HG02943 (cell line): ENCODE data around the gene CNPPD1.

Source experiments
- ATAC-seq: cut with Tn5 transposase; IDR thresholded peaks from one replicate; pipeline ENCODE4 v1.9.1; 2021; ENCODE audit warnings: mild to moderate bottlenecking, low read depth, moderate library complexity; ENCODE audit not compliant: unreplicated experiment

Gene CNPPD1

GRCh38 chr2:219163156-219163555, 13.6 kb downstream of the CNPPD1 start:
- ATAC-seq: no peak

GRCh38 chr2:219161097-219161496, 15.6 kb downstream of the CNPPD1 start:
- ATAC-seq: no peak

- peak; percentile 79 for ATAC-seq
Observed at GRCh38 chr2:219160186-219161017, 16.3 kb downstream of the CNPPD1 start, which contains the start of gene NHEJ1. Gene NHEJ1, minus strand, starts transcription at chr2:219160815. Its CDS starts 2,453 bp downstream, at chr2:219158362.

- ATAC-seq: no peak
Observed at GRCh38 chr2:219159771-219160185, 16.9 kb downstream of the CNPPD1 start.

GRCh38 chr2:219158586-219158985, 18.1 kb downstream of the CNPPD1 start:
- no peak for ATAC-seq

- no peak for ATAC-seq
Observed at GRCh38 chr2:219158025-219158424, 18.7 kb downstream of the CNPPD1 start.

DNA sequence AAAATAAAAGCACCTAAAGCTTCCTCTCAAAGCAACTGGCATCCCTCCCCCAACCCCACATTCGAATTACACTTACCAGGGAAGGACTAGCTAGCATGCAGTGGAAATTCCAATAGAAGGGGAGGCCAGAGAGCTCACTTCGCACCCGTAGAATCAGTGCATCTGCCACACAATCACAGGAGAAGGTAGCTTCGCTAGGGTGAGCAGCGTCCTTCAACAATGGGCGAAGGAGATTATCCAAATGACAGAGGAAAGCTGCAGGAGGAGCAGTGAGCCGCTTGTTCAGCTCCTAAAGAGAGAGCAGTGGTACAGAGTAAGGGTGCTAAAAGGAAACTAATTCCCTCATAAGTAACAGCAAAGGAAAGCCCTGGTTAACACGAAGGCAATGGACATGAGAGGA, 19.3 kb downstream of the CNPPD1 start:
- no peak for ATAC-seq

DNA sequence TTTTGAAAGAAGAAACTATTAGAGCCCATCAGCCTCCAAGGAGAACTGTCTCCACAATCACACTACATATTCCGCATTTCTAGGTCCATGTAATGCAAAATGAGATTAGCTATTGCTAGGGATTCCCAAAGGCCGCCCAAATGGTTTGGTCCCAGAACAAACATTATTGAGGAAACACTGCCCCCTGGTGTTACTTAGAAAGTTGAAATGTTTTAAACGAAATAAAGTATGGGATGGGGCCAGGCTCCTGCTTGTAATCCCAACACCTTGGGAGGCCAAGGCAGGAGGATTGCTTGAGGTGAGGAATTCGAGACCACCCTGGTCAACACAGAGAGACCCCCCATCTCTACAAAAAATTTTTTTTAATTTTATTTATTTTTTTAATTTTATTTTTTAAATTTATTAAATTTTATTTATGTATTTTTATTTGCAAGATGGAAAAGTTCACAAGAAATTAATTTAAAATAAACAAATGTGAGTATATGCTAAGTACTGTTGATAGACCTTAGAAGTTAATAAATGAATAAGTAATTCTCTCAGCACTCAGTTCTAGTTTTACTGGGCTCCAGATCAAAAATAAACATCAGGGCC, 21.6 kb downstream of the CNPPD1 start:
- no peak for ATAC-seq

DNA sequence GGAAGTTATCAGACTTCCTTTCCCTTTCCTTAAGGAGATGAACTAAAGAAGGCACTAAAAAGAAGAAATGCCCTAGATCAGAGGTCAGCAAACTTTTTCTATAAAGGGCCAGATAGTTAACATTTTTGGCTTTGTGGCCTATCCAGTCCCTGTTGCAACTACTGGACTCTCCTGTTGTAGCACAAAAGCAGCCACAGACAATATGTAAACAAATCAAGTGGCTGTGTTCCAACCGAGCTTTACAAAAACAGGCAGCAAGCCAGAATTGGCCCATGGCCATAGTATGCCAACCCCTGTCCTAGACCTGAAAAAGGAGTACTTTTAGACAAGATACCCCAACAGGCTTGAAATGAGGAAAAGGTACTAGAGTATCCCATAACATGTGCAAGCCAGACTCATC, 27.1 kb downstream of the CNPPD1 start:
- no peak for ATAC-seq

DNA sequence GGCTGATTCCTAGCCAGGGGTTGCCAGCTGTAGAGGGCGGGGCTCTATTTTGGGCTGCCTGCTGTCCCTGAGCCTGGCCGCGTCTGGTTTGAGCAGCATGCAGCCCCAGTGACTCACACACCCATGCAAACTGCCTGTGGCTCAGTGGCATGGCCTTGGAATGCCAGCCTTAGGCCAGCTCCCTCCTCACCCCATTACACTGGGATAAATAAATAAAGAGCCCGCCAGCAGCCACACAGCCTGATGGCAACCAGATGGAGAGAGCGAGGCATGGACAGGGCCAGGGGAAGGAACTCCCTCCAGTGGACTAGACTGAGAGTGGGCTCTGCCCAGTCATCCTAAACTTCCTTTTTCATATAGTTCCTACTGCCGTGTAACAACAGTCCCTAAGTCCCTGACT, 34.4 kb downstream of the CNPPD1 start:
- no peak for ATAC-seq

- ATAC-seq: no peak
Observed at GRCh38 chr2:219140722-219141121, 36.0 kb downstream of the CNPPD1 start.

DNA sequence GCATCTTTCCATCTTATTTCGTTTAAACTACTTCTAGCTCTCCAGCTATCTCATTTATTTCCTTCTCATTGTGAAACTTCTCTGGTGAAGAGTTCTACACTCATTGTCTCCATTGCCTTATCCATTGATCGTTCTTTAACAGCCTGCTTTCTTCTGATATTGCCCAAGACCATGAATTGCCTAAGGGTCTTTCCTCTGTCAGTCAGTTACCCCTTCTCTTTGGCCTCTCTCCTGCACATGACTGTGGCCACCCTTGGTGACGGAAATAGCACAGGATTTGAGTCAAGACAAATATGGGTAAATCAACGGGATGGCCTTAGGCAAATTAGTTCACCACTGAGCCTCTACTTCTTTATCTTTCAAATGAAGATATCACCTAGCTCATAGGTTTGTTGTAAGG, 42.7 kb downstream of the CNPPD1 start:
- ATAC-seq: no peak

DNA sequence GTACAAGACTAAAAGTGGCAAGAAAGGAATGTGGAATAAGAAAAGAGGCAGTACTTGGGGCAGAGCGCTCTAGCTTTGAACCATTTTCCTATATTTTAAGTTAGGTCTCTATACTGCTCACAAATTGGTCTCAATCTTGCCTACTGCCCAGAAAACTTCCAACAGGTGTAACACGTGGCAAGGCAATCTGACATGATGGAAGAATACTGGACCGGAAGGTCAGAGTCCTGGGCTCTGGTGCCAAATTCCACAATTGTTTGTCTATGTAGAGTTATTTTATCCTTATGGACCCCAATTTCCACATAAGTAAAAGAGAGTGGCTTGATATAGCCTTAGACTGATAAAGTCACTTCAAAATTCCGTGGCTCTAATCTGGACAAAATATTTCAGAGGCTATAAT, 45.0 kb downstream of the CNPPD1 start:
- no peak for ATAC-seq

DNA sequence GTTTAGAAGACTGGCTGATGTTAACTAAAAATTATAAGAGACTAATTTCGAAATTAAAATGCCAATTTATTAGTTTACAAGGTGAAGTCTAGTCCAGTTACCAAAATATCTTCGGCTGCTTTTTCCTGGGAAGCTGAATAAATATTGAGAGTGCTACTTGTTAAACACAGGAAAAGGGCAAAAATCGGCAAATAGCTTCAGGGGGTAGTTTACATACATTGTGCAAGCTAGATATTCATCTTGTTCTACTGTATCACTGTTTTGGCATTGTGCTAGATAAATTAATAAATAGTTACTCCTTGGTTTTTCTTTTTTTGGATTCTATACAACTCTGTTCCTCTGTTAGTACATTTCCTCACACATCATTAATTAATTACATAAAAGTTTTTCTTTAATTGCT, 45.4 kb downstream of the CNPPD1 start:
- no peak for ATAC-seq

- no peak for ATAC-seq
Observed at GRCh38 chr2:219129589-219129988, 47.1 kb downstream of the CNPPD1 start.

DNA sequence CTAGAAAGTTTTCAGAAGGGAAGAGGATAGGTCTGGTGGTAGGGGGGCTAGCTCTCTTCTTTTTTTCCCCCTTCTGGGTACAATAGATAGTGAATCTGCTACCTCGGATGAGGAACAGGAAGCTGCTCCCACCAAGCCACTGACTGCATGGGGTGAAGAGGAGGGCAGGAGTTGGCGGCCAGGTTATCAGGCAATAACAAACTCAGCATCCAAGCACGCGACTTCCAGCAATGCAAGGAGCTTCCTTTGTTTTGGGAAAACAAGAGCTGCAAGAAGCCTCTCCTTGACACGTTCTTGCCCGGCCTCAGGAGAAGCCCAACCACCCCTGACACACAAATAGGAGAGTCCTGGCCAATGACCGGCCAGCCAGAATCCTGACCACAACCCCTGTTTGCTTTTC, 48.3 kb downstream of the CNPPD1 start:
- no peak for ATAC-seq

DNA sequence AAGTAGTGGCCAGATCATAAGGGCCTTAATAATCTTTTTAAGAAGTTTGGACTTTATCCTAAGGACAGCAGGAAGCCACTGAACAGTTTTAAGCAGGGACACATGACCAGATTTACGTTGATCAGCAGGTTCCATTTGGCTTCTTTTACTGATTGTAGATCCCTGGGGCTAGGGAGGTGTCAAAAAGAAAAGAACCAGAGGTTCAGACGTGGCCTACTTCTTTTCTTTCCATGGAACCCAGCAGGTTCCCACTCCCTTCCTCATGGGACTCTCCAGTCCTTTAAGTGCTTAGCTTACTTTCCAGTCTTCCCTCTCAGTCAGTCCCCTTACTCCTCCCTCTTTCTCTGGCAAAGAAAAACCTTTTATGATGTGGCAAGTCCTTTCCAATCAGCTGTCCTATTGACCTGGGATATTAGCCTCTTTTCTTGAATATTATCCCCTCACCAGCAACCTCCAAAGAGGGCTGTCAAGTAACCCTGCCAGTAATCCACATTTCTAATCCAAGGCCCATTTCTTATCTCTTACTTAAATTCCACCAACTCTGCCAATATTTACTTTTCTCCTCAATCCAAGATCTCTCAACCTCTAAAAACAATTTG, 49.6 kb downstream of the CNPPD1 start:
- ATAC-seq: no peak

GRCh38 chr2:219126555-219126954, 50.2 kb downstream of the CNPPD1 start:
- no peak for ATAC-seq

- ATAC-seq: no peak
Observed at GRCh38 chr2:219125886-219126270, 50.8 kb downstream of the CNPPD1 start.

GRCh38 chr2:219125225-219125885, 51.4 kb downstream of the CNPPD1 start:
- ATAC-seq: no peak
